AG09319 (cell line): Measurements from ENCODE around the gene GET3.

Experiments used
- DNase-seq: peaks from one replicate; pipeline ENCODE4 v3.0.0-alpha.2; 2010; ENCODE audit warnings: low read depth; ENCODE audit errors: extremely low read depth
- TF ChIP-seq, protein P1 (sequence below): IDR thresholded peaks from 2 replicates; pipeline ENCODE4 v1.5.1; 2011; ENCODE audit warnings: low read depth, mild to moderate bottlenecking, inconsistent platforms, low read length, moderate library complexity

The GET3 gene

DNA sequence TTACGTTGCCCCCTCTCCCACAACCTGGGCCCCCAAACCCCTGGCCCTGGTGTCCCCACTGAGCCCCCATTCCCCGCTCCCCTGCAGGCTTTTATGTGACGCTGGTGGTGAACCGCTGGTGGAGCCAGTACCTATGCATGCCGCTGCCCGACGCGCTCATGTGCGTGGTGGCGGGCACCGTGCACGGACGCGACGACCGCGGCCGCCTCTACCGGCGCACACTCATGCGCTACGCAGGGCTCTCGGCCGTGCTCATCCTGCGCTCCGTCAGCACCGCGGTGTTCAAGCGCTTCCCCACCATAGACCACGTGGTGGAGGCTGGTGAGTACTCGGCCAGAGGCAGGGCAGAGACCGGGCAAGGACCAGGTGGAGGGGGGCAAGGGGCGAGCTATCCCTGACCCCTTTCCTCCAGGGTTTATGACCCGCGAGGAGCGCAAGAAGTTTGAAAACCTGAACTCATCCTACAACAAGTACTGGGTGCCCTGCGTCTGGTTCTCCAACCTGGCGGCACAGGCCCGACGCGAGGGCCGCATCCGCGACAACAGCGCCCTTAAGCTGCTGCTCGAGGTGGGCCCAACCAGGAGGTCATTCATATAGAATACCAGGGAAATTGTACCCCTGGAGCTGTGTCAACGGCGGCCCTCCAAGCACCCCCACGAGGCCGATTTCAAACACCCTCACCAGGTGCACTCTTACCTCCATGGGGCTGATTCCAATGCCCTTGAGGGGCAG, 17.3 kb downstream of the GET3 start:
- TF ChIP-seq, protein P1, sequence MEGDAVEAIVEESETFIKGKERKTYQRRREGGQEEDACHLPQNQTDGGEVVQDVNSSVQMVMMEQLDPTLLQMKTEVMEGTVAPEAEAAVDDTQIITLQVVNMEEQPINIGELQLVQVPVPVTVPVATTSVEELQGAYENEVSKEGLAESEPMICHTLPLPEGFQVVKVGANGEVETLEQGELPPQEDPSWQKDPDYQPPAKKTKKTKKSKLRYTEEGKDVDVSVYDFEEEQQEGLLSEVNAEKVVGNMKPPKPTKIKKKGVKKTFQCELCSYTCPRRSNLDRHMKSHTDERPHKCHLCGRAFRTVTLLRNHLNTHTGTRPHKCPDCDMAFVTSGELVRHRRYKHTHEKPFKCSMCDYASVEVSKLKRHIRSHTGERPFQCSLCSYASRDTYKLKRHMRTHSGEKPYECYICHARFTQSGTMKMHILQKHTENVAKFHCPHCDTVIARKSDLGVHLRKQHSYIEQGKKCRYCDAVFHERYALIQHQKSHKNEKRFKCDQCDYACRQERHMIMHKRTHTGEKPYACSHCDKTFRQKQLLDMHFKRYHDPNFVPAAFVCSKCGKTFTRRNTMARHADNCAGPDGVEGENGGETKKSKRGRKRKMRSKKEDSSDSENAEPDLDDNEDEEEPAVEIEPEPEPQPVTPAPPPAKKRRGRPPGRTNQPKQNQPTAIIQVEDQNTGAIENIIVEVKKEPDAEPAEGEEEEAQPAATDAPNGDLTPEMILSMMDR, result no peak
- no peak for DNase-seq

DNA sequence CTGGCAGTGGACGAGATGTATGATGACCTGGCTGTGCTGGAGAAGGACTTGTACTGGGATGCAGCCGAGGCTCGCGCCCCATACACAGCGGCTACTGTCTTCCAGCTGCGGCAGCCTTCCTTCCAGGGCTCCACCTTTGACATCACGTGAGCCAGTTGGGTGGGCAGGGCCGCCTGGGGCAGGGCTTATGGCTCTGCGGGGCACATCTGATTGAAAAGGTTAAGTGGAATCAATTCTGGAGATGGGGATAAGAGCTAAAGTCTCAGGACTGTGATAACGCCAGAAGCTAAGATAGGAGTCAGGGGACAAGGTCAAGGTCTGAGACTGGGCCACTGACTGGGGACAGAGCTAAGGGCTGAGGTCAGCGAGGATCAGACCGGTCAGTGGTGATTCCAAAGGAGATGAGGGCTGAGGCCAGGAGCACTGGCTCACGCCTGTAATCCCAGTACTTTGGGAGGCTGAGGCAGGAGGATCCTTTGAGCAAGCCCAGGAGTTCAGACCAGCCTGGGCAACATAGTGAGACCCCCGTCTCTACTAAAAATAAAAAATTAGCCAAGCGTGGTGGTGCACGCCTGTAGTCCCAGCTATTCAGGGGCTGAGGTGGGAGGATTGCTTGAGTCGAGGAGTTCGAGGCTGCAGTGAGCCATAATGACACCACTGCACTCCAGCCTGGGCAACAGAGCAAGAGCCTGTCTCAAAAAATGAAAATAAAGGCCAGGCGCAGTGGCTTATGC, 19.0 kb downstream of the GET3 start:
- DNase-seq, result no peak
- TF ChIP-seq, protein P1, result no peak

GRCh38 chr19:12757544-12758274, 20.4 kb downstream of the GET3 start:
- DNase-seq, result peak; percentile 34
- TF ChIP-seq, protein P1, result peak; percentile 74

DNA sequence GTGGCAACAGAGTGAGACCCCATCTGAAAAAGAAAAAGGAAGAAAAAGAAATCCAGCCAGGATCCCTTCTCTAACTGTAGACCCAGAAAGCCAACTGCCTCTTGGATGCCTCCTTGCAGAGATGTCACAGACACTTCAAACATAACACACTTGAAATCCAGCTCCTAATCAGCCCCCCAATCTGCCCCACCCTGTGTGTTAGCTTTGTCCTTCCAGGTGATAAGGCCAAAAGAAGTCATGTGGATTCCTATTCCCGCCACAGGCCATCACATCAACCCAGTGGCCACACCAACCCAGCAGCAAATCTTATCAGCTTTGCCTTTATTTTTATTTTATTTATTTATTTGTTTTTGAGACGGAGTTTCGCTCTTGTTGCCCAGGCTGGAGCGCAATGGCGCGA, 22.4 kb downstream of the GET3 start:
- no peak for DNase-seq
- TF ChIP-seq, protein P1, result no peak

DNA sequence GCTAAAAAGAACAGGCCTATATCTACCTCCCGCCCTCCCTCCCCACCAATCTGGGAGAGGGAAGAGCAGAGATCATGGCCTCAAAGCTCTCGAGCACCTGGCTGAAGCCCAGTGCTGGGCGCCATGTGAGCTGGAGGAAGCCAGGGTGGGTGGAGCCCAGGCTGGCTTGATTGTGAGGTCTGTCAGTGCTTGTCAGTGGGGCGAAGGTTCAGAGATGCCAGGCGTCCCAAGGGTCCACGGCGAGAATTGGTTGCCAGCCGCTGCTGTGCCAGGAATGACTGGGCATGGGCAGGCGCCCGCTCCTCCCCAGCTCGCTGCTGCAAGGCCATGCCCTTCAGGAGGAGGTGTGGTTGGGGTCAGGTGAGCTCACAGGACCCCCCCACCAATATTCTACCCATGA, 25.8 kb downstream of the GET3 start:
- TF ChIP-seq, protein P1, result no peak
- no peak for DNase-seq

- DNase-seq, result no peak
- TF ChIP-seq, protein P1, result no peak
Observed at GRCh38 chr19:12764698-12765097, 27.4 kb downstream of the GET3 start.

GRCh38 chr19:12766051-12766521, 28.8 kb downstream of the GET3 start:
- no peak for DNase-seq
- TF ChIP-seq, protein P1, result peak; percentile 83
